DND-41 (cell line): ENCODE measurements around the gene MACROD2.

Experiments
- ATAC-seq: fragments of 200-7000 bp; cut with Tn5 transposase; 3 replicates; pipeline ENCODE4 v1.9.1; 2021; ENCODE audit warnings: low read depth; ENCODE audit not compliant: insufficient read depth
- DNase-seq: peaks from one replicate; pipeline ENCODE4 v3.0.0-alpha.2; 2020
- H2AFZ ChIP-seq: 2 replicates; pipeline ENCODE4 v1.6.0; 2012; ENCODE audit warnings: low read depth, low read length
- H3K27ac ChIP-seq: 2 replicates; pipeline ENCODE4 v1.5.1; 2012; ENCODE audit warnings: low read length, inconsistent platforms
- H3K27me3 ChIP-seq: fragments of 200-600 bp; sonication (generic); 2 replicates; pipeline ENCODE4 v1.6.0; 2012; ENCODE audit warnings: low read length, mild to moderate bottlenecking, inconsistent platforms; ENCODE audit not compliant: insufficient read depth, poor library complexity
- H3K36me3 ChIP-seq: 2 replicates; pipeline ENCODE4 v1.5.1; 2012; ENCODE audit warnings: low read length, inconsistent platforms; ENCODE audit not compliant: insufficient read depth
- H3K4me1 ChIP-seq: 2 replicates; pipeline ENCODE4 v1.5.1; 2012; ENCODE audit warnings: mild to moderate bottlenecking, low read length; ENCODE audit not compliant: insufficient read depth
- H3K4me2 ChIP-seq: 2 replicates; pipeline ENCODE4 v1.6.0; 2012; ENCODE audit warnings: mild to moderate bottlenecking, moderate library complexity, low read length, inconsistent platforms; ENCODE audit not compliant: insufficient read depth
- H3K4me3 ChIP-seq, 2 experiments: fragments of 200-600 bp in 1 of 2; shearing (Covaris generic) in 1 of 2; 2 replicates each; pipeline ENCODE4 v1.5.1; 2012 to 2016; ENCODE audit warnings: inconsistent platforms in 2 of 2, low read length in 2 of 2, mild to moderate bottlenecking in 2 of 2, low read depth in 1 of 2, moderate library complexity in 1 of 2
- H3K79me2 ChIP-seq: 2 replicates; pipeline ENCODE4 v1.6.0; 2012; ENCODE audit warnings: low read length, inconsistent platforms; ENCODE audit not compliant: insufficient read depth
- H3K9ac ChIP-seq: 2 replicates; pipeline ENCODE4 v1.6.0; 2012; ENCODE audit warnings: low read depth, mild to moderate bottlenecking, inconsistent platforms, low read length, moderate library complexity
- H3K9me3 ChIP-seq: 2 replicates; pipeline ENCODE4 v1.5.1; 2012; ENCODE audit warnings: low read length, moderate library complexity, mild to moderate bottlenecking, inconsistent platforms; ENCODE audit not compliant: insufficient read depth, severe bottlenecking
- H4K20me1 ChIP-seq: 2 replicates; pipeline ENCODE4 v1.6.0; 2012; ENCODE audit warnings: low read length; ENCODE audit not compliant: insufficient read depth
- CTCF ChIP-seq: IDR thresholded peaks from 2 replicates; pipeline ENCODE4 v1.5.1; 2012; ENCODE audit warnings: borderline replicate concordance, low read length, moderate library complexity, mild to moderate bottlenecking; ENCODE audit not compliant: poor library complexity, severe bottlenecking; ENCODE audit errors: extremely low read depth
- EZH2 ChIP-seq: IDR thresholded peaks from 3 replicates; pipeline ENCODE4 v1.6.1; 2012; ENCODE audit warnings: borderline replicate concordance, low read depth, mild to moderate bottlenecking, moderate library complexity, low read length, inconsistent platforms; ENCODE audit not compliant: severe bottlenecking

The MACROD2 gene

GRCh38 chr20:14312001-14312400 is 316.7 kb downstream of the MACROD2 start:
- Histone ChIP-seq H4K20me1 (no peaks in the 10 kb centered on the region), H3K4me2 (no peak overlapping the region), H3K27me3 (peaks cover 12% of the 10 kb centered on the region), H3K9ac (no peak overlapping the region), H3K27ac (no peak overlapping the region), H3K79me2 (no peaks in the 10 kb centered on the region), H3K9me3 (no peaks in the 10 kb centered on the region), H3K4me1 (no peaks in the 10 kb centered on the region), H3K36me3 (no peaks in the 10 kb centered on the region), H2AFZ (no peak overlapping the region), H3K4me3 (no peak overlapping the region)
- DNase-seq (no peak), ATAC-seq (no peak)
- TF ChIP-seq EZH2 (no peak), CTCF (no peak)

- H3K79me2 ChIP-seq = no peaks in the 10 kb centered on the region
- no peak overlapping the region for H2AFZ ChIP-seq
- H3K27ac ChIP-seq = no peak overlapping the region
- peaks cover 12% of the 10 kb centered on the region for H3K27me3 ChIP-seq
- H4K20me1 ChIP-seq = no peaks in the 10 kb centered on the region
- ATAC-seq (no peak), DNase-seq (no peak)
- no peak overlapping the region for H3K4me3 ChIP-seq
- TF ChIP-seq EZH2 = no peak
- no peaks in the 10 kb centered on the region for H3K9me3 ChIP-seq
- no peaks in the 10 kb centered on the region for H3K36me3 ChIP-seq
- no peaks in the 10 kb centered on the region for H3K4me1 ChIP-seq
- H3K4me2 ChIP-seq = no peak overlapping the region
- no peak overlapping the region for H3K9ac ChIP-seq
Measured at GRCh38 chr20:14313341-14314020, 318.2 kb downstream of the MACROD2 start.

- Histone ChIP-seq H3K79me2 (no peaks in the 10 kb centered on the region), H2AFZ (no peak overlapping the region), H3K36me3 (no peaks in the 10 kb centered on the region), H4K20me1 (no peaks in the 10 kb centered on the region), H3K4me3 (no peak overlapping the region), H3K27ac (no peak overlapping the region), H3K27me3 (peaks cover 7% of the 10 kb centered on the region), H3K4me1 (peaks cover 4% of the 10 kb centered on the region; the same call in 1 of the 2 replicates), H3K9me3 (no peaks in the 10 kb centered on the region), H3K4me2 (no peak overlapping the region), H3K9ac (no peak overlapping the region)
- ATAC-seq (peak; percentile 58; the same call in 2 of the 3 replicates), DNase-seq (no peak)
- no peak for TF ChIP-seq EZH2
- no peak for TF ChIP-seq CTCF
Measured at GRCh38 chr20:14319704-14320103, 324.4 kb downstream of the MACROD2 start.

GRCh38 chr20:14331646-14332045 is 336.3 kb downstream of the MACROD2 start:
- no peak overlapping the region for H2AFZ ChIP-seq
- no peak overlapping the region for H3K9ac ChIP-seq
- TF ChIP-seq CTCF (no peak), EZH2 (no peak)
- H3K4me2 ChIP-seq = no peak overlapping the region
- DNase-seq (no peak), ATAC-seq (no peak)
- no peaks in the 10 kb centered on the region for H3K36me3 ChIP-seq
- H3K4me3 ChIP-seq = no peak overlapping the region
- no peak overlapping the region for H3K27ac ChIP-seq
- H4K20me1 ChIP-seq = no peaks in the 10 kb centered on the region
- peaks cover 34% of the 10 kb centered on the region for H3K27me3 ChIP-seq
- no peaks in the 10 kb centered on the region for H3K9me3 ChIP-seq
- no peaks in the 10 kb centered on the region for H3K4me1 ChIP-seq
- H3K79me2 ChIP-seq = no peaks in the 10 kb centered on the region
